Colon (tissue), 2 donors: ENCODE data around the gene POLD2.
"Not testable (repeated sequence)": the region's sequence is repeated elsewhere in the genome, so short reads cannot be mapped to it uniquely, and the experiment has no call there.

Experiments
- FAIRE-seq: peaks from 2 replicates; lab custom pipeline; 2012; peaks lifted over from hg19 to GRCh38; lab: Jason Lieb, UNC
- donor health status: control.
- donor health status: control.

The POLD2 gene

DNA sequence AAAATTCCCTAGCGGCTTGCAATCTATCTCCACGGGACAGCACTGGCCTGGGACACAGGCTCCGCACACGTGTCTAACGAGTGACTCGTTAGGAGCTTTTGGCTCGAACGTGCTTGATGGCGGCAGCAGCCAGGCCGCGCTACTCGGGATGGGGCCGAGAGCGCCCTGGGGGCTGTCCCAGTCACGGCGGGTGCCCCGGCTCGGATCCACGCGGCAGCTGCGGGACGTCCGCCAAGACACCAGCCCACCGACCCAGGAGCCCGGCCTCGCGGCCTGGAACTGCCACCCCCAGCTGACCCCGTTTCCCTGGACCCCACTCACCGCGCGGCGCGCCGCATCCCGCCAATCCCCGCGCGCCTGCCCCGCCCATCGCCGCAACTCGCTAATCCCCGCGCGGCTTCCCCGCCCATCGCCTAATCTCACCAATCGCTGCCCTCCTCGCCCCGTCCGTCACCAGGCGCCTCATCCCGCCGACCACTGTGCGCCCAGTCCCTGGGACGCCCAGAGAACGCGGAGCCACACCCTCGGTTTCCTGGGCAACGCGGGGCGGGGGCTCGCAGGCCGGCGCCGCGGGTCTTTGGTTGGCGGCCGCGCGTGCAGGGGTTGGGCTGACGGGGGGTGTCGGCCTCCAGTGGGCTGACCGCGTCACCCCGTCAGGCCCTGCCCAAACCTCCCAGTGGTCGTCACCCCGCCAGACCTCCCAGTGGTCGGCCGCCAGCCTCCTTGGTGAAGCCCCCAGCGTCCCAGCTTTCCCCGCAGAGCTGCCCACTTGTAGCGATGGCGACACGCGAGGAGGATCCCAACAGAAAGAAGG is at the start of gene POLD2:
TSS of gene POLD2 (minus strand) at position 359 of the 814 bp plus-strand sequence. CDS start 1,495 bp downstream, outside the sequence.
- FAIRE-seq = no peak

DNA sequence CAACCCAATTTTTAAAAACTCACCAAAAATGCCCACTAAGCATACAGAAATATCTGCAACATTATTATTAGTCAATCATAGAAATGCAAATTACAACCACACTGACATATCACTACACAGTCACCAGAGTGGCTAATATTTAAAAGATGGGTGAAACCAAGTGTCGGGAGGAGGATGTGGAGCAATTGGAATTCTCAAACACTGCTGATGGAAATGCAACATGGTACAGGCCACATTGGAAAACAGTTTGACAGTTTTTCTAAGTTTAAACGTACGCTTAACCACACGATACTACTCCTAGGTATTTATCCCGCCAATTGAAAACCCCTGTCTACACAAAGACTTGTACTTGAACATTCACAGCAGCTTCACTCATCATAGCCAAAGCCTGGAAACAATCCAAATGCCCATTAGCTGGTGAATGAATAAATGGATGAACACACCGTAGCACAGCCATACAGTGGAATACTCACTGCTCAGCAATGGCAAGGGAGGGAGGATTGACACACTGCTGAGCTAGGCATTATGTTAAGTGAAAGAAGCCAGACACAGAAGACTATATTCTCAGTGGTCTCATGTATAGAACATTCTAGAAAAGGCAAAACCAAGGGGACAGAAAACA is 49.6 kb upstream of the POLD2 start:
- FAIRE-seq = no peak

DNA sequence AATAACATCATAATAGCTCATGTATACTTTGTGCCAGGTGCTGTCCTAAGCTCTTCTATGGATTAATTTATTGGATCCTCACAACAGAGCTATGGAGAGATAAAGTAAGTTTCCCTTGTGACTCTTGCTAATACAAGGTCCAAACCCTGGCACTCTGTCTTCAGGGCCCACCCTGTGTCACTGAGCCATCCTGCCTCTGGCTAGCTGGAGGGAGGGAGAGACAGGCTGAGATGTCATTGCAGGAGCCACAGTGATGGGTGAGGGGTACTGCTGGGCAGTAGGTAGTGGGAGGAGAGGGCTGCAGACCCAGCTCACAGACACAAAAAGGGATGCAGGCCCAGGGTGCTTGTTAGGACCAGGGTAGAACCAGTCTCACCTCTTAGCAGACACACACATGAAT is 49.0 kb upstream of the POLD2 start:
- no peak for FAIRE-seq

DNA sequence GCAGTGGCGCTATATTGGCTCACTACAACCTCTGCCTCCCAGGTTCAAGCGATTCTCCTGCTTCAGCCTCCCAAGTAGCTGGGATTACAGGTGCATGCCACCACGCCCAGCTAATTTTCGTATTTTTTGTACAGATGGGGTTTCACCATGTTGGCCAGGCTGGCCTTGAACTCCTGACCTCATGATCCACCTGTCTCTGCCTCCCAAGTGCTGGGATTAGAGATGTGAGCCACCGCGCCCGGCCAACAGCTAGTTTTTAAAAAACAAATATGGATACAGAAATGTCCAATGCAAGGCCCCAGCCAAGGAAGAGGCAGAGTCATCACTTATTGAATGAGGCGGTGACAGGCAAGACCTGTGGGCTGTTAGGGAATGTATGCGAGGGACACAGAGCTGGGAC is 48.6 kb upstream of the POLD2 start:
- FAIRE-seq = not testable (repeated sequence)

DNA sequence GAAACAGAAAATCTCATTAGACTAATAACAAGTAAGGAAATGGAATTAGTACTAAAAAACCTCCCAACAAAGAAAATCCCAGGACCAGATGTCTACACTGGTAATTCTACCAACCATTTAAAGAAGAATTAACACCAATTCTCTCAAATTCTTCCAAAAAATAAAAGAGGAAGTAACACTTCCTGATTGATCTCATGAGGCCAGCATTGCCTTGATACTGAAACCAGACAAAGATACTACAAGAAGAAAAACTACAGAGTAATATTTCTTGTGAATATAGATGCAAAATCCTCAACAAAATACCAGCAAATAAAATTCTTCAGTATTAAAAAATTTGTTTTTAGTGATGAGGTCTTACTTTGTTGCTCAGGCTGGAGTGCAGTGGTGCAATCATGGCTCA is 44.6 kb upstream of the POLD2 start:
- no peak for FAIRE-seq

DNA sequence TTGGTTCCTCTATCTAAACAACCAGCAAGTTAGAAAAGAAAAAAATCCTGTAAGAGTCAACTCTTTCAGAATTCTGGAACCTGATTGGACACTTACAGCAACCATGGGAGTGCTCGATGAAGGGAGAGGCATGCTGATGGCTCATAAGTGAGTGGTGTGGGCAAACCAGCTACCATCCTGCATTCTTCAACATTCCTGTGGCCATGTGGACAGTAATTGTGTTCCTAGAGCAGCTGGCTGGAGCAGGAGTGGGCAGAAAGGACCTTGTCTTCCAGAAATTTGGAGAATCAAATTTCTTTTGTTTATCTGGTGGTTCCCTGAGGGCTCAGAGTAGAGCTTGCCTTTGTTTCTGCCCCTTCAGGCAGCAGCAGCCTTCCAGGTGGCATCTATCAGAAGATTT is 40.2 kb upstream of the POLD2 start:
- FAIRE-seq = no peak

DNA sequence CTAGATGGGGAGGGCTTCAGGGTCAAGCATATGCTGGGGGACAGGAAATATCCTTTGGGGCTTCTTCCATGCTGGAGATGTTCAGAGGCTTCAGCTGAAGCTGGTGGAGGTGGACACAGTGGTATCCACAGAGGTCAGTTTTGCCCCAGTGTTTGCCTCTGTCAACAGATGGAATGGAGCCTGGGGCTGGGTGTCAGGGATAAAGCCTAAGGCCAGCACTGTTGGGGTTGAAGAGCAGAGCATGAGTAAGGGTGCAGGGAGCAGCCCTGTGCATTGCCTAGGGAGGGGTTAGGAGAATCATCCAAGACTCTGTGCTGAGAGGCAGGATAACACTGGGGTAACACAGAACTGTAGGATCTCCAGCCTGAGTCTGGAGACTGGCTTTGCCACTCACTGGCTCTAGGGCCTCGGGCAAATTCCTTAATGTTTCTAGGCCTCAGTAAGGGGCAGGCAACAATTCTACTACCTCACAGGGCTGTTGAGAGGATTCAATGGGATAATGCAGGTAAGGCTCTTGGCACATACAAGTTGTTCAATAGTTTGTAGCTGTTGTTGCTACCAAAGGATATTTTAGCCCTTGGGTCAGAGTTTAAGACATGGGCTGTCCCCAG is 39.5 kb upstream of the POLD2 start:
- no peak for FAIRE-seq

DNA sequence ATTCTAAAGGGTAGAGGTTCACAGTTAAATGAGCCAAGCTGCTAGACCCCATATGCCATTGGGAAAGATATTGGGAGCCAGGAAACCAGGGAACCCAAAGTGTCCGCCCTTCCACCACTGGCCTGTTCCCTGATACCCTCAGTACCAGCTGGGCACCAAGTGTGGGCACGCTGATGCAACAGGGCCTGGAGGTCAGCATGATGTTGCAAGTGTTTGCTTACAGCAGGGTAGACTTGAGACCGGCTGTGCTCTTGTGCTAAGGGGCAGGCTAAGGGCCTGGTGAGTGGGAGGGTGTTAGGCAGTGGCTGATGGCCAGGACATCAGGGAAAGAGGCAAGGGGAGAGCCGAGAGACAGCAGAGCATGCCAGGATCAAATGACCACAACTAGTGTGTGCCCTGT is 38.8 kb upstream of the POLD2 start:
- FAIRE-seq = no peak

DNA sequence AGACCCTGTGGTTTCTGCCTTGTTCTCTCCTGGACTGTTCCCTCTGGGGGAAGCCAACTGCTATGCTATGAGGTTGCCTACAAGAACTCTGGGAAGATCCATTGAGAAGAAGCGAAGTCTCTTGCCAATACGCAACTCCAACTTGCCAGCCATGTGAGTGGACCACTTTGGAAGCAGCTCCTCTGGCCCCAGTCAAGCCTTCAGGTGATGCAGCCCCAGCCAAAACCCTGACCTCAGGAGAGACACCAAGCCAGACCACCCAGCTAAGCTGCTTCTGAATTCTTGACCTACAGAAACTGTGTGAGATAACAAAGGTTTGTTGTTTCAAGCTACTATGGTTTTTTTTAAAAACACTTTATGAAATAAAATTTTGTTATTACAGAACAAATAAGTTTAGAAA is 38.0 kb upstream of the POLD2 start:
- FAIRE-seq = no peak

DNA sequence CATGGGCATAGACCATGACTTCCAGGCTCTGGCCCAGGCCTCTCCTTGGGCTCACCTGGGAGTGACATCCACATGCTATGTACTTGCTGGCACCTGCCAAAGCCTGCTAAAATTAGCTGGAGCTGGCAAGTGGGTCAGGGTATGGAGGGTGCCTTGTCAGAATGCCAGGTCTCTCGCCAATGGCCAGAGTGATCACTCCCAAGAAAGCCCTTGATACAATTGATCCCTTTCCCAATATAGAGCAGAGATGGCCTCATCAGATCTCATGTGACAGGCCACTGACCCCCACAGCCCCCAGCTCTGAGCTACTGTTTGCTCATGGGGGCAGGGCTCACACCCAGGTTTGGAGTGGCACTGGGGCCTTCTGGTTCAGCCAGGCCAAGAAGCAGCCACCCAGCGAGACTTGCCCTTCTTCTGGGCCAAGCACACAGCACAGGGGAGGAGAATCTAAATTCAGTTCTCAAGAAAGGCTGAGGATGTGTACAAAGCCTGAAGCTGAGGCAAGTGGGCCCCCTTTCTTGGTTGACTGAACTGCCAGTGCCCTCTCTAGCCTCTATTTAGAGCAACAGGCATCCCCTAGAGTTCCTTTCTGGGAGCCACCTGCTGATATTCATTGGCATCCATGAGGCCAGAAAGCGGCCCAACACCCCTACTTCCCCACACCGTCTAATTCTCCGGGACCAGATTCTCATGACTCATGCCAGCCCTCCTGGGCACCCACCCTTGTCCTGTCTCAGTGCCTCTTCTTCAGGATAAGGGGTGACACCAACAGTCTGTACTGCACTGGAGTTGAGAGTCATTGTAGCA is 36.7 kb upstream of the POLD2 start:
- FAIRE-seq = no peak

DNA sequence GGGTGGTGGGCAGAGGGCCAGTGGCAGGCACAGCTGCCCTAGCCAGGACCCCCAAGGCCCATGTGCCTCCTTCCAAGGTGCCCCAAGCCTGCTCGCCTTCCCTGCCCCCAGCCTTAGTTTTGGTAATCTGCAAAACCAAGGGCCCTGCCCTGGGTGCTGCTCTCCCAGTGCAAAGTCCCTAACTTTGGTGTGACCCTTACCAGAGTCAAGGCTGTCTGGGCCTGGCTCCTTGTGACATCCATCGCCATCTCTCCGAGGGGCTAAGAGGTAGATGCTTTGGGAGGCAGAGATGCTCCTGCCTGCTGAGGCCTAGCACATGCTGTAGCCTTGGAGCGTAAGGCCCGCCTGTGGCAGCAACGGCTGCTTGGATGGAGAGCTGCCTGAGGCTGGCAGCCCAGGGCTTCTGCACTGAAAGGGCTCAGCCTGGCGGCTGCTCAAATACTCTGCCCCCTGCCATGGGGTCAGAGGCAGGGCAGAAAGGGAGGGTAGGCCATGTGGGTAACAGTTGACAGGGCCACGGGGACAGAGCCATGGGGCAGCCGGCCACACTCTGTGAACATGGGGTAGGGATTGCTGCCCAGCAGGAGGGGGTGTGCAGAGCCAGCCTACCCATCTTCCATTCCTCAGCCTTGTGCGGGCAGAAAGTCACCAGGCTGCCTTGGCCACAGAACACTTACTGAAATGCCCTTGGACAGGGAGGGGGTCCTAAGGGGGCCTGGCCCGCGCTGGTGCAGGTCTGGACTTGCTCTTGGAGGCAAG is 35.7 kb upstream of the POLD2 start:
- FAIRE-seq = no peak

DNA sequence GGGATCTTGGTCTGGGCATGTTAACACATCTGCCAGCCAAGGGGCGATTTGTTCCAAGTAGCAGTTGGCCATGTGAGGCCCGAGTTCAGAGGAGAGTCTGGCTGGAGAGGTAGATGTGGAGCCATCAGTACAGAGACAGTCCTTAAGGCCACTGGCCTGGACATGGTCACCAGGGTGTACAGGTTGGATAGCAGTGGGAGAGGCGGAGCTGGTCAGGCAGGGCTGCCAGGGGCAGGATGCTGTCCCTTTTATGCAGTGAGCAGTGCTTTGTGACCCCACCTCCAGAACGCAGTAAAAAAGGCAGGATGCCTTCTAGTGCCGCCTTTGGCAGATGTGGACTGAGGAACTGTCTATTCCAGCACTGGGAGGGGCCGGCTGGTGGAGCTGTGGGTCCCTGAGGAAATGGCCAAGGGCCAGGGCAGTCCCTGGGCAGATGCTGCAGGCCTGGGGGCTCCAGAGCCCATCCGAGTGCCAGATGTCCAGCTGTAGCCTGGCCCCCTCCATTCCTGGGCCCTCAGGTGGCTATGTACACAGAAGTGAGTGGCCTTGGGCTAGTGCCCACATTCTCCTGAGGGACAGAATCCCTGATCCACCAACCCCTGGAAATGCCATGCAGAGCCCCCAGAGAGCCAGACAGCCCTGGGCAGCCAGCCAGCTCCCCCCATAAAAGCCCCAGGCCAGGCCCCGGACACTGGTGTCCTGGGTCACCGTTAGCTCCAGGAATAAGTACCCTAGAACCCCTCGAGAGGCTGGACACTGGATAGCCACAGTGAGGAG is 34.9 kb upstream of the POLD2 start:
- FAIRE-seq = no peak

DNA sequence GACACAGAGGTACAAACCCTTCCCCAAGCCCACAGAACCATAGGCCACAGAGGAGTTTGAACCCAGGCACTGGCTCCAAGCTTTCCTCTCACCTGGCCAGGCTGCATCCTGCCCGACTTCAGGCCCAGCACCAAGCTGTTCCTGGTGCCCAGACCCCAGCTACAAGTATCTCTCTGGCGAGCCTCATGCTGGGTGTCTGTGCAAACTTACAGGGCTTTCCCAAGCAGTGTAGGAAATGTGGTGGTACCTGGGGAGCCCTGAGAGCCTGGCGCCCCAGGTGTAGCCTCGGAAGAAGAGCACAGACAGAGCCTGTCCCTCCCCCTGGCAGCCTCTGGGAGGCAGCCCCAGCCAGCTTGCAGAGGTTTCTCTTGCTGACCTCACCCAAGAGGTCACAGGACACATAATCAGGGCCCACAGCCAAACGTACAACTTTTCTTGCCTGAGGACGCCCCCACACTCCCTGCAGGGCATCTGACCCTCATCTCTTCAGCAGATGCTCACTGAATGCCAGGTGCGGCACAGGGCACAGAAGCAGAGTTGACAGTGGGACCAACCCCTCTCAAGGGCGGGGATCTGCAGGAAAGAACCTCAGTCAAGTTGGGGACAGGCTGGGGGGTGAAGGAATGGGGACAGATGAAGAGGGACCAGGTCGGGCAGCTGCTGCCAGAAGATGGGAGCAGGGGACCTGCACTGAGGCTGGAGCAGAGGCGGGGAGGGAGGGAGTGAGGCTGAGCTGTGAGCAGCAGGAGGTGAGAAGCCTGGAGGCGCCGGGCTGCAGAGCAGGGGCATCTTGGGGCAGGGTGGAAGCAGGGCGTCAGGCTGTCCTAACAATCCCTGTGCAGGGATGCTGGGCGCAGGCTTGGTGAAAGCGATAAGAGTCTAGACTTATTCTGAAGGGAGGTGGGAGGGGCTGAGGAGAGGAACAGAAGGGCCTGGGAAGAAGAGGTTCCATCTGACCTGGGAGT is 34.0 kb upstream of the POLD2 start:
- no peak for FAIRE-seq

DNA sequence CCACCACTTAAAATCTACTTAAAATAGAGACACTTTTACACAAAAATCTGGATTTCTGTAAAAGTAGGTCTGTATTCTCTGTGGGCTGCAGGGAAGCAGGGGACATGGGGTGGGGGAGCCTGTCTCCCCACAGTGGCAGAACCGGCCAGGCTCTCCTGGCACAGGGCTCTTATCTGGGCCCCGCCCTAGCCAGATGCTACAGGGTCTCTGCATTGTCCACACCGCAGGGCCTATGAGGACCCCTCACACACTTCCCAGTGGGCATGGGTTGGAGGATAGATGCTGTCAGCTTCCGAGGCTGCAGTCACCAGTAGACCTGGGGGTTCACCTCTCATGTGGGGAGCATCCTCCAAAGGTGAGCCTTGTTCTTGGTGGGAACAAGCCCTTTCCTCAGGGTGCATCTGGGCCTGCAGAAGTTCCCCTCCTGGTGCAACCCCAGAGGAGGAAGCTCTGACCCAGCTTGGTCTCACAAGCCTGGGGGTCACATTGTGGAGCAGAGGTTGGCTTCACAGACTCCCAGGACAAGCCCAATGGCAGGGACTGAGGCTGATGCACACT is 33.2 kb upstream of the POLD2 start:
- no peak for FAIRE-seq

DNA sequence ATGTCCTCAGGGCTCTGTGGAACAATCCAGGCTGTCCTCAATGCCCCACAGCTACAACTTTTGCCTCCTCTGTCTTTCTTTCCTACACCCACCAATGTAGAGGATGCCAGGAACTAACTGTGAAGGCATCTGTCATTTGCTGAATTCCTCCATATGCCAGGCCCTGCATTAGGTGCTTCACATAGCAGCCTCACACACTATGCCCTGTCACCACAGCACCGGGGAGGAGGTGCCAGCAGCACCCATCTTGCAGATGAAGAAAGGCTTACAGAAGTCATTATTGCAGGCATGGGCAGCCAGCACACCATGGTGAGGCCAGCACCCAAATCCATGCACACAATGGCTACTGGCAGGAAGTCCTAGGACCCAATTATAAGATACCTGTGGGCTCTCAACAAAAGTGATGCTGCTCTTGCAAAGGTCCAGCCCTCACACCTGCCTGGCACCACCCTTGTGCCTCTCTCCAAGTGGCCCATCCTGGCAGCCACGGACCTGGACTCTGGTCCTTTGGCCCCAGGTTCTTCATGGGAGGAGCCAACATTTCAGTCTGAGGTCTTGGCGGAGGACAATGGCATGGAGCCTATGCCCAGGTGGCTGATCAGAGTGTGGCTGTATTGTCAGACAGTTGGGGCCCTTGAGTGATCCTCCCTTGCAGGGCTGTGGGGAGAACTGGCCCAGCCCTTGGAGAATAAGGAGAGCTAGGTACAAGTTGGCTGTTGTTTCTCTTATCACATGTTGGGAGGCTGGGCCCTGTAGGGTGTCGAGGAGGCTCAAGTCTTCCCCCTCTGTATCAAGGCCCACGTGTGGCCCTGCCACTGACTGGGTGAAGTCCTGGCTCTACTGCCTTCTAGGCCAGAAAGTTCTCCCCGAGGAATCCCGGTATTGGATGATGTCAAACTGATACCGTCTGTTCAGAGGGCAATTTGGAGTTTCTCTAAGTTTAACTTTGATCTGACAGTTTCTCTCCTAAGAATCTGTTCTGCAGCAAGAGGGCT is 32.1 kb upstream of the POLD2 start:
- no peak for FAIRE-seq

DNA sequence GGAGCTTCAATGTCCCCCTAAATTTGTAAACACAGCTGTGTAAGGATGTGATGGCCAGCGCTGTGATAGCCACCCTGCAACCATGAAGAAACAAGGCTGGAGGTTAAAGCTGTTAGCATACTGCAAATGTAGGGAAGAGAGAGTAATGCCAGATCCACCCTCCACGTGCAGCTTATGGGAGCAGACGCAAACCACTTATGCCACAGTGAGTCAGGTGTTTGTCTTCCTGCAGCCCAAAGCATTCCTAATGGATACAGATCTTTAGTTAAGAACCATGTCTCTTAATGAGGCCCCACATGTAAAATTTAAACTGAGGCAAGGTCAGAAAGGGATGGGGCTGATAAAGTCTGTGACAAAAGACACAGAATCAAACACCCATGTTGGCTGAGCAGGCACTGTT is 31.4 kb upstream of the POLD2 start:
- no peak for FAIRE-seq

DNA sequence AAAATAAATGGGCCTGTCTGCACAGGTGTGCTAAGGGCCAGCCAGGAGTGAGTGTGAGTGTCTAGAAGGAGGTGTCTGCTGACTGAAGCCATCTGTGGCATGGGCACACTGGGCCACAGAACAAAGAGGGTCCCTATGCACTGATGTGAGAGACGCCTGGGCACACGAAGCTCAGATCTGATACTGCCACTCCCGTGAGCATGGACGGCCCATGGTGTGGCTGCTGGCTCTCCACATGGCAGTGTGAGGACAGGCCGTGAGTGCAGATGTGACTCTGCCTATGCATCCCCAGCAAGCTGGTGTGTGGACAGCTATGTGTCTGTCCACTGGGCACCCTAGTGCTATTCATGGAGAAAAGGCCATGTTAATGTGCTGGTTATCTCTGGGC is 30.6 kb upstream of the POLD2 start:
- no peak for FAIRE-seq
